ENCODE data around the gene NUPR1.

Gene NUPR1
- long read RNA-seq = 0 reads

- TF ChIP-seq POLR2AphosphoS5 (IDR thresholded peaks at IDR 0.05; ENCODE audit: low read depth) (no peak), SPI1 (IDR thresholded peaks at IDR 0.05; ENCODE audit: borderline replicate concordance, low read depth) (no peak), CTCF (IDR thresholded peaks at IDR 0.05; ENCODE audit: insufficient read depth, low read length) (no peak), GABPA (IDR thresholded peaks at IDR 0.05; ENCODE audit: low read depth) (no peak)
- TF ChIP-seq, protein P1, sequence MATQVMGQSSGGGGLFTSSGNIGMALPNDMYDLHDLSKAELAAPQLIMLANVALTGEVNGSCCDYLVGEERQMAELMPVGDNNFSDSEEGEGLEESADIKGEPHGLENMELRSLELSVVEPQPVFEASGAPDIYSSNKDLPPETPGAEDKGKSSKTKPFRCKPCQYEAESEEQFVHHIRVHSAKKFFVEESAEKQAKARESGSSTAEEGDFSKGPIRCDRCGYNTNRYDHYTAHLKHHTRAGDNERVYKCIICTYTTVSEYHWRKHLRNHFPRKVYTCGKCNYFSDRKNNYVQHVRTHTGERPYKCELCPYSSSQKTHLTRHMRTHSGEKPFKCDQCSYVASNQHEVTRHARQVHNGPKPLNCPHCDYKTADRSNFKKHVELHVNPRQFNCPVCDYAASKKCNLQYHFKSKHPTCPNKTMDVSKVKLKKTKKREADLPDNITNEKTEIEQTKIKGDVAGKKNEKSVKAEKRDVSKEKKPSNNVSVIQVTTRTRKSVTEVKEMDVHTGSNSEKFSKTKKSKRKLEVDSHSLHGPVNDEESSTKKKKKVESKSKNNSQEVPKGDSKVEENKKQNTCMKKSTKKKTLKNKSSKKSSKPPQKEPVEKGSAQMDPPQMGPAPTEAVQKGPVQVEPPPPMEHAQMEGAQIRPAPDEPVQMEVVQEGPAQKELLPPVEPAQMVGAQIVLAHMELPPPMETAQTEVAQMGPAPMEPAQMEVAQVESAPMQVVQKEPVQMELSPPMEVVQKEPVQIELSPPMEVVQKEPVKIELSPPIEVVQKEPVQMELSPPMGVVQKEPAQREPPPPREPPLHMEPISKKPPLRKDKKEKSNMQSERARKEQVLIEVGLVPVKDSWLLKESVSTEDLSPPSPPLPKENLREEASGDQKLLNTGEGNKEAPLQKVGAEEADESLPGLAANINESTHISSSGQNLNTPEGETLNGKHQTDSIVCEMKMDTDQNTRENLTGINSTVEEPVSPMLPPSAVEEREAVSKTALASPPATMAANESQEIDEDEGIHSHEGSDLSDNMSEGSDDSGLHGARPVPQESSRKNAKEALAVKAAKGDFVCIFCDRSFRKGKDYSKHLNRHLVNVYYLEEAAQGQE (IDR thresholded peaks at IDR 0.05; ENCODE audit: insufficient replicate concordance, low read depth) = no peak
- Histone ChIP-seq H3K4me3 (replicated peaks; ENCODE audit: insufficient read depth, low read length) (no peak within 1 kb of the TSS), H3K27me3 (ENCODE audit: insufficient read depth, poor library complexity, severe bottlenecking) (no peaks in the 10 kb centered on the region), H3K27ac (replicated peaks) (no peak within 1 kb of the TSS)
- DNase-seq (ENCODE audit: low read depth in 1 of 2, low spot score in 1 of 2) = no peak
Observed at GRCh38 chr16:28538733-28539596, at the start of gene NUPR1. Gene NUPR1, minus strand, starts transcription at chr16:28538974. Its CDS starts 67 bp downstream, at chr16:28538907.

- H3K4me3 ChIP-seq (replicated peaks; ENCODE audit: insufficient read depth, low read length) = no peak overlapping the region
- H3K27me3 ChIP-seq (ENCODE audit: insufficient read depth, poor library complexity, severe bottlenecking) = no peaks in the 10 kb centered on the region
- DNase-seq (ENCODE audit: low read depth in 1 of 2, low spot score in 1 of 2) = no peak
- TF ChIP-seq GABPA (IDR thresholded peaks at IDR 0.05; ENCODE audit: low read depth) (no peak), POLR2AphosphoS5 (IDR thresholded peaks at IDR 0.05; ENCODE audit: low read depth) (no peak)
- TF ChIP-seq, protein P1 (IDR thresholded peaks at IDR 0.05; ENCODE audit: insufficient replicate concordance, low read depth) = no peak
- no peak overlapping the region for H3K27ac ChIP-seq (replicated peaks)
Observed at GRCh38 chr16:28587386-28587785, 48.6 kb upstream of the NUPR1 start.

- Histone ChIP-seq H3K27me3 (ENCODE audit: insufficient read depth, poor library complexity, severe bottlenecking) (no peaks in the 10 kb centered on the region), H3K4me3 (replicated peaks; ENCODE audit: insufficient read depth, low read length) (no peak overlapping the region), H3K27ac (replicated peaks) (no peak overlapping the region)
- DNase-seq (ENCODE audit: low read depth in 1 of 2, low spot score in 1 of 2) = no peak
- TF ChIP-seq SPI1 (IDR thresholded peaks at IDR 0.05; ENCODE audit: borderline replicate concordance, low read depth) (no peak), POLR2AphosphoS5 (IDR thresholded peaks at IDR 0.05; ENCODE audit: low read depth) (no peak), GABPA (IDR thresholded peaks at IDR 0.05; ENCODE audit: low read depth) (no peak), CTCF (IDR thresholded peaks at IDR 0.05; ENCODE audit: insufficient read depth, low read length) (no peak)
- TF ChIP-seq, protein P1 (IDR thresholded peaks at IDR 0.05; ENCODE audit: insufficient replicate concordance, low read depth) = no peak
Observed at GRCh38 chr16:28586466-28586865, 47.7 kb upstream of the NUPR1 start.

Data from HL-60 (cell line).